Measurements from ENCODE around the gene RAB36. TPM values are rescaled to one million over a fixed set of nuclear protein-coding genes. Genes with fewer than 3 reads are reported as not detected.

Gene RAB36
- total RNA-seq, 1 donor from 2014 or later: 9.6 TPM

GRCh38 chr22:23117275-23117674, 28.0 kb upstream of the RAB36 start:
- Histone ChIP-seq H3K36me3 (no peaks in the 10 kb centered on the region), H3K27me3 (ENCODE audit: low read depth) (no peaks in the 10 kb centered on the region), H3K4me1 (no peaks in the 10 kb centered on the region), H3K27ac (no peak overlapping the region), H3K9me3 (no peaks in the 10 kb centered on the region), H3K4me3 (no peak overlapping the region)
- ATAC-seq (no peak), DNase-seq (no peak)
- intact Hi-C loops (cut with DNase I): no loop called here
- TF ChIP-seq CTCF (IDR thresholded peaks at IDR 0.05): no peak

DNA sequence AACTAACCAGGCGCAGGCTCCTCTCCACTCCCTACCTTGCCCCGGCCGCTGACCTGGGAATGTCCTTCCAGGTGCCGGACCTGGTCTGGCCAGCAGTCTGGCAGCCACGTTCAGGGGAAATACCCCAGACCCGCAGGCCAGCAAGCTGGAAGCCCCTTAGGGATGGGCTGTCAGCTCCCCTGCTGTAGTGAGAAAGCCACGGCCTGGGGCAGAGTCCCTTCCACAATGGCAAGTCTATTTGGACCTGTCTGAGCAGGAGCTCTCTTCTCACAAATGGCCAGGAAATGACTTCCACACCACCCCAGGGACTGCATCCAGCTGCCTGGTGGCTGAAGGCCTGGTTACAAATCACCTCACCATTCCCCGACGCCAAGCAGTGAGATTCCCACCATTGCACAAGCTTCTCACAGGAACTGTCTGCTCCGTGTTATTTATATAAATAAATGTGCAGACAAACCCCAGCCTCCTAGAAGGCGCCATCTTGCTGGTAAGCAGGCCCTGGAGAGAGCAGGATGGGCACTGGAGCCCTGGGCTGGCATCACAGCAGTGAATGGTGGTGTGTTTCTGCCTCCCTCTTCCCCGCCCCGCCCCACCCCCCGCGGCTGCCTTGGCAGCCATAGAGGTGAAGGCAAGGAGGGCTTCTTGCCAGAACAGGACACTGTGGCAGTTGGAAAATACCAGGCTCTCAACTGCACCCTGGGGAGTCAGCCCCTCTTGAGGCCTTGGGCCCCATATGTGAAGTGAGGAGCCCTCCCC, 27.2 kb upstream of the RAB36 start:
- no peak for DNase-seq
- Histone ChIP-seq H3K4me1 (no peaks in the 10 kb centered on the region), H3K27ac (no peak overlapping the region), H3K36me3 (no peaks in the 10 kb centered on the region), H3K27me3 (ENCODE audit: low read depth) (no peaks in the 10 kb centered on the region), H3K9me3 (no peaks in the 10 kb centered on the region), H3K4me3 (no peak overlapping the region)
- ATAC-seq: no peak
- TF ChIP-seq CTCF (IDR thresholded peaks at IDR 0.05): no peak
- intact Hi-C loops (cut with DNase I): no loop called here

GRCh38 chr22:23118647-23119493, 26.4 kb upstream of the RAB36 start:
- Histone ChIP-seq H3K36me3 (no peaks in the 10 kb centered on the region), H3K9me3 (no peaks in the 10 kb centered on the region), H3K27ac (no peak overlapping the region), H3K4me3 (no peak overlapping the region), H3K27me3 (ENCODE audit: low read depth) (no peaks in the 10 kb centered on the region), H3K4me1 (no peaks in the 10 kb centered on the region)
- TF ChIP-seq CTCF (IDR thresholded peaks at IDR 0.05): no peak
- ATAC-seq: no peak
- no peak for DNase-seq
- intact Hi-C loops (cut with DNase I): no loop called here

GRCh38 chr22:23119494-23120414, 25.5 kb upstream of the RAB36 start:
- Histone ChIP-seq H3K9me3 (no peaks in the 10 kb centered on the region), H3K4me1 (no peaks in the 10 kb centered on the region), H3K4me3 (no peak overlapping the region), H3K36me3 (no peaks in the 10 kb centered on the region), H3K27me3 (ENCODE audit: low read depth) (no peaks in the 10 kb centered on the region), H3K27ac (no peak overlapping the region)
- ATAC-seq: no peak
- intact Hi-C loops (cut with DNase I): loop anchor here (10.0 kb wide), 1 partner anchor 155 kb away; no protein-coding TSS in a partner anchor
- no peak for TF ChIP-seq CTCF (IDR thresholded peaks at IDR 0.05)
- no peak for DNase-seq

DNA sequence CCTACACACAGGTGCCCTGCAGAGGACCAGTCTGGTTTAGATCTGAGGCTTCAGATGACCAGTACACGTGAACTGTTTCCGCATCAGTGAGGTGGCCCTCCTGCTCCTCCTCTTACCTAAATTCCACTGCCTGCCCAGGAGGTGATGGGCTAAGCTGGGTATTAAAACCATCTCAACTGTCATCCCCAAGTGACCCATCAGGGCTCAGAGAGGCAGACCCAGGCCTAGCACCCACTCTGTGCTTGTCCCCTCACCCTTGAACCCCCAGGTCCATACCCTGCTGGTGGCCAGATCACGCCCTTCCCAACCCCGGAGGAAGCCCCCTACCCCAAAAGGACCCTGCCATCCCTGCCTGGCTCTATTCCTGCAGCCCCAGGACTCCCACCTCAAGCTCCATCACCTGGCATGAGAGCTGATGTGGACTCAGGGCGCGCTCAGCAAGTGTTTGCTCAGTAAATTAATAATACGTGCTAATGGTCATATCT, 24.8 kb upstream of the RAB36 start:
- ATAC-seq: no peak
- intact Hi-C loops (cut with DNase I): loop anchor here (10.0 kb wide), 1 partner anchor 156 kb away; no protein-coding TSS in a partner anchor
- no peak for TF ChIP-seq CTCF (IDR thresholded peaks at IDR 0.05)
- no peak overlapping the region for H3K27ac ChIP-seq
- no peak overlapping the region for H3K4me3 ChIP-seq
- no peaks in the 10 kb centered on the region for H3K9me3 ChIP-seq
- H3K27me3 ChIP-seq (ENCODE audit: low read depth): no peaks in the 10 kb centered on the region
- no peak for DNase-seq
- H3K4me1 ChIP-seq: no peaks in the 10 kb centered on the region
- no peaks in the 10 kb centered on the region for H3K36me3 ChIP-seq
